Measurements from ENCODE around the gene RAP1GAP2.
A peak's percentile ranks its signal among the peaks of the same experiment; 100 is the strongest.
"Not testable (repeated sequence)": the region's sequence is repeated elsewhere in the genome, so short reads cannot be mapped to it uniquely, and the experiment has no call there.

Gene RAP1GAP2

GRCh38 chr17:2883544-2884213 is 87.4 kb downstream of the RAP1GAP2 start:
- no peak for DNase-seq (ENCODE audit: low read depth, low spot score)

DNA sequence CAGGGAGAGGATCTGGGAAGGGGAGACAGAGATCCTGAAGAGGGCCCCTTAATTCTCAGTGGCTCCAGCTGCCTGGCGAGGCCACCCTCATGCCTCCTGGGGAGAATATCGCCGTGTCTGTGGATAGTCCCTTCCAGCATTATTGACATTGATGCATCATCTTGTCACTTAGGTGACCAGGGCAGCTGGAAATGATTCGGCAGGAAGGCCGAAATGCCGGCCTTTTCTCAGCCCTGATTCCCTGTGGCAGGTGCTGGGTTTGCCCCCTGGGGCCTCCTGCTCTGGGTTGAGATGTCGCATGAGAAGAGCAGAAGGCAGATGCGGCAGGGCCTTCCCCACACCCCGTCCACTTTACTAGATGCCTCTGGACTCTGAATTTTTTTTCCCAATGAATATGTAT is 89.5 kb downstream of the RAP1GAP2 start:
- DNase-seq (ENCODE audit: low read depth, low spot score) = no peak

- no peak for DNase-seq (ENCODE audit: low read depth, low spot score)
Observed at GRCh38 chr17:2888326-2888725, 92.1 kb downstream of the RAP1GAP2 start.

DNA sequence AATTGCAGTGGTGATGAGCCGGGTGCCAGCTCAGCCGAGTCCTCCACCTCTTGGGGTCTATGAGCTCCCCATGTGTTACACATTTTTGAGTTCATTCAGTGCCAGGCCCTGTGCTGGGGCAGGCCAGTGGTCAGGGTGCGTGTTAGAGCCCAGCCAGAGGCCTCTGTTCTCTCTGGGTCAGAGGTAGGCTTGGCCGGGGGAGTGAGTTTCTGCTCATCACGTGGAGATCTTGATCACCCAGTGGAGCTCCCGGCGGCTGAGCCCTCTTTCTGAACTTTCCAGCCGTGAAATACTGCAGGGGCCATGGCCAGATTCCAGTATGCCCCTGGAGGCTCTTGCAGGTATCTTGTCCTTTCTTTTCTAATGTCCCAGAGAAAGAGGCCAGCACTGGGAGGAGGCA is 93.0 kb downstream of the RAP1GAP2 start:
- no peak for DNase-seq (ENCODE audit: low read depth, low spot score)

DNA sequence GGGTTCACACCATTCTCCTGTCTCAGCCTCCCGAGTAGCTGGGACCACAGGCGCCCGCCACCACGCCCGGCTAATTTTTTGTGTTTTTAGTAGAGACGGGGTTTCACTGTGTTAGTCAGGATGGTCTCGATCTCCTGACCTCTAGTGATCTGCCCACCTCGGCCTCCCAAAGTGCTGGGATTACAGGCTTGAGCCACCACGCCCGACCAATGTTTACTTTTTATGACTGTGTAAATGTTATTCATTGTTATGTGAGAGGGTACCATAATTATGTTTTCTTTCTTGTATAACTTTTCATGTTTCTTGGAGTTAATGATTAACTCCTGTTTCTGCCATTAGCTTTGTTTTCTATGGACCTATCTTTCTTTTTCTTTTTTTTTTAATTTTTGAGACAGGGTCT is 94.5 kb downstream of the RAP1GAP2 start:
- not testable (repeated sequence) for DNase-seq (ENCODE audit: low read depth, low spot score)

- peak; percentile 12 for DNase-seq (ENCODE audit: low read depth, low spot score)
Observed at GRCh38 chr17:2892305-2892971, 96.2 kb downstream of the RAP1GAP2 start.

DNA sequence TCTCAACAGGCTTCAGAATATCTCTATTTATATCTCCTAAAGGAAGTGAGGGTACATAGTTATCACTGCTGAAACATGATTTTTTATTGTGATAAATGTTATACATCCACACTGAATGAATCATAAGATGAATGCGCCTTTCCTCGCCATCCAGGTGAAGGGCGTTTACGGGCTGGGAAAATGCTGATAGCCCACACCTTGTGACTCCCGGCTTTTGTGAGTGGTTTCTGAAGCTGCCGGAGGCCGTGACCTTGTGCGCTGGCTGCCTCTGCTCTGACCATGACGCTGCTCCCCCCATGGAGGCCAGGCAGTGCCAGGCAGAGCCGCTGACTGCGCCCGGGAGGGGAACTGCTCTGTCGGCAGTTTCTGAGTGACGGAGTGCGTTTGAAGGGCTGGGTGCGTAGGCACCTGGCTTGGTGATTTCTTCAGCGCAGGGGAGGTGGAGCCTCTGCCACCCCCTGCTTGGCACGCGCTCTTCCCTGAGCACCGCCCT is 97.2 kb downstream of the RAP1GAP2 start:
- no peak for DNase-seq (ENCODE audit: low read depth, low spot score)

GRCh38 chr17:2894782-2895181 is 98.5 kb downstream of the RAP1GAP2 start:
- DNase-seq (ENCODE audit: low read depth, low spot score) = no peak

DNA sequence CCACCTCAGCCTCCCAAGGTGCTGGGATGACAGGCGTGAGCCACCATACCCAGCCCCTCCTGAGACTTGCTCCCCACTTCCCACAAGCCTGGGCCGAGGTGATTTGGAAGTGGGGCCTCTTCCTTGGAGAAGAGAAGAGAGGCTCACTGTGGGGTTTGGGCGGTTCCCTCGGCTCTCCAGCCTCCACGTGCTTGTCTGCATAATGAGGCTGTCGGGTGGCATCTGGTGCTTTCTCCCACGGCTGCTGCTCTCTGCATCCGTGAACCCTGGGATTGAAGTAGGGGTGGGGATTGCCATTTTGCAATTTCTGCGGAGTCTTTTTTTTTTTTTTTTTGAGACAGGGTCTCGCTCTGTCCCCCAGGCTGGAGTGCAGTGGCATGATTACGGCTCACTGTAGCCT is 101.4 kb downstream of the RAP1GAP2 start:
- DNase-seq (ENCODE audit: low read depth, low spot score) = no peak

DNA sequence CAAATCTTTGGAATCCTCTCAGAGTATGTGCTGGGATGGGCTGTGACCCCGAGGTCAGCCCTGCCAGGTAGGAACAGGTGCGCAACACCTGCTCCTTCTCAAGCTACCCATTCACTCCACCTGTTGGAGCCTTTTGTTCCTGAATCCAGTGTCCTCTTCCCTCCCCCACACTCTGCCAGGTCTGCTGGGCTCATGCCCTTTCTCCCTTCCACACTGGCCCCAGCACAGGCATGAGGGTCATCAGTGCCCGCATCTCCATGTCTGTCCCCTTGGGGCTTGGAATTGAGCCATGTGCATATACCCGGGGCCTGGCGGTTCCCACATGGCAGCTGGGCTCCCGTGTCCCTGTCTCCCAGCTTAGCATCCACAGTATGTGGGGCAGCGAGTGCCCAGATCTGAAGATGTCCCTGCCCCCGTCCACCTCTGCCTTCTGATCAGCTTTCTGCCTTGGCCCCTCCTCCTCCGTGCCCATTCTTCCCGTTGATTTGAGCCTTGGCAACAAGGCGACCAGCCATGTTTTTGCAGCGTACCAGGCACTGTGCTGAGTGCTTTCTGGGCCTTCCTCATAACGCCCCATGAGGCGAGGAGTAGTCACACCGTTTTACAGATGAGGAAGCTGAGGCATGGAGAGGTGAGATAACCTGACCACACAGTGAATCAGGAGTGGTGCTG is 102.2 kb downstream of the RAP1GAP2 start:
- DNase-seq (ENCODE audit: low read depth, low spot score) = no peak

GRCh38 chr17:2899906-2900305 is 103.7 kb downstream of the RAP1GAP2 start:
- DNase-seq (ENCODE audit: low read depth, low spot score) = no peak

GRCh38 chr17:2900842-2901241 is 104.6 kb downstream of the RAP1GAP2 start:
- DNase-seq (ENCODE audit: low read depth, low spot score) = no peak

DNA sequence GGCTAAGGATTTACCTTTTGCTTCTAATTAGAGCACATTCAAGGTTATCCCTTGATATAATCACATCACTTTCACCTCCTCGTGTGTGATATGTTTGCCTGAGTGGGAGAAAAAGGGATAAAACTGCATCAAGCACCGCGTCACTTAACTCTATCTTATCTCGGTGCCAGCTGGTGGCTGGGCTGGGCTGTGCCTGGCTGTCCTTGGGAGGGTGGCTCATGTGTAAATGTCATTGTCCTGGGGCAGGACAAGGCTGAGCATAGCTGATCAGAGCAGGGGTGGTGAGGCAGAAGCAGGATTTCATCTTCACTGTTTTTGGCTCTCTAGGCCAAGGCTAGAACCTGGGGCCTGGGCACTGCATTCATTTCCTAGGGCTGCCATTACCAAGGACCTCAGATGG is 105.3 kb downstream of the RAP1GAP2 start:
- no peak for DNase-seq (ENCODE audit: low read depth, low spot score)

GRCh38 chr17:2902546-2902945 is 106.3 kb downstream of the RAP1GAP2 start:
- no peak for DNase-seq (ENCODE audit: low read depth, low spot score)

GRCh38 chr17:2903193-2903974 is 107.1 kb downstream of the RAP1GAP2 start:
- no peak for DNase-seq (ENCODE audit: low read depth, low spot score)

DNA sequence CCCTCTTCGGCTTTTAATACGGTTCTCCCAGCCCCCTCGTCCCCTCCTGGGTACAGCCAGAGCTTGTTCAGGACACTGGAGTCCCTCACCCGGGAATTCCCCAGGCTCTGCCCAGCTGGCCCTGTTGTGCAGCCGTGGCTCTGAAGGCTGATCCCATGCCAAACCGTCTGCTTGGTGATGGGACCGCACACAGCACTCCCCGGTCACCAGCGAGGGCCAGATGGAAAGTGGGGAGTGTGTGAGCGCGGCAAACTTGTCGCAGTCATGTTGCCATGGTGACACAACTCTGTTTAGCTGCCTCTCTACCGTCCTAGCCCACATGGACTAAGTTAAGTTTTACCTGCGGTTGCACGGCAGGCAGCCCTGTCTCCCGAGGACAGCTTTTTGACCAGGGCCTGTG is 107.9 kb downstream of the RAP1GAP2 start:
- DNase-seq (ENCODE audit: low read depth, low spot score) = no peak

DNA sequence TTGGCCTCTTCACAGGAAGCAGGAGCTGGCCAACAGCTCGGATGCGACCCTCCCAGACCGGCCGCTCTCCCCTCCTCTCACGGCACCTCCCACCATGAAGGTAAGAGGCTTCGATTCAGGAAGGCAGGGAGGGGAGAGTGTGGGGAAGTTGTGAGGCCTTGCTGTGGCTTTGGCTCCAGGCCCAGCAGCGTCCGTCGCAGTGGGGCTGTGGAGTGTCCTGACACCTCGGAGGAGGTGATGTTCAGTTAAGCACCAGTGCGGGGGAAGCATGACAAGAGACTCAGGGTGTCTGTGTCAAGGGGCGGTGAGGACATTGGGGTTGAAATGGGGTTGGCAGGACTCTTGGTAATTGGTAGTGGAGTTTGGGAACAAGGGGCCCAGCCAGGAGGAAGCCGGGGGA is 109.0 kb downstream of the RAP1GAP2 start:
- no peak for DNase-seq (ENCODE audit: low read depth, low spot score)

- no peak for DNase-seq (ENCODE audit: low read depth, low spot score)
Observed at GRCh38 chr17:2905696-2906501, 109.7 kb downstream of the RAP1GAP2 start.

DNA sequence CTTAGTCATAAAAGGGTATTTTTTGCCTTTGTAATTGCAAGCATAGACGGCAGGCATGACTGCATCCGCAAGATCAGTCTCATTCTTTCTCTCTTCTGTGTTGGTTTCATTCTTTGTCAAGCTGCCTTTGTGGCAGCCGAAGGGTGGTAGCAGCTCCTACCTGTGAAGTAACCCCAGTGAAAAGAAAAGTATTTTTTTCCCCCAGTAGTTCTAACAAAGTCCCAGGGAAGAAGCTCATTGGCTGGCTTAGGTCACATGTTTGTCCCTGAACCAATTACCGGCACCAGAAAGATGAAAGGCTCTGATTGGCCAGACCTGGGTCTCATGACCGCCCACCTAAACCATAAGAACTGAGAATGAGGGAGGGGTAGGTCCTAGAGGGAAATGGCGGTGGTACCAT is 110.7 kb downstream of the RAP1GAP2 start:
- no peak for DNase-seq (ENCODE audit: low read depth, low spot score)

- DNase-seq (ENCODE audit: low read depth, low spot score) = no peak
Observed at GRCh38 chr17:2909175-2909845, 113.1 kb downstream of the RAP1GAP2 start.

DNA sequence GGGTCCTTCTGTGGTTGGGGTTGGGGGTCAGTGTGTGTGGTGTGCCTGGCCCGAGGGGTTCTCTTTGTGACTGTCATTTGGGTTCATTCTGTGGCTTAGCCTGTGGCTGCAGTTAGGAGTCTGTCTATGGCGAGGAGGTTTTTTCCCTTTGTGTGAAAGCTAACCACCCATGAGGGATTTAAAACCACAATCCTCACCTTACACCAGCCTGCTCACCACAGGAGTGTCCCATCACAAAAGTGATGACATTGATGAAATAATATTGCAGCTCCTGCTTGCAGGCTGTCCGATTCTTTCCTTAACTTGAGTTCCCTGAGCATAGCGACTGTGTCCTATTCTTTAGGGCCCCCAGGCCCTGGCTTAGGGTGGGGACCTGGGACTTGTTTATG is 113.6 kb downstream of the RAP1GAP2 start:
- no peak for DNase-seq (ENCODE audit: low read depth, low spot score)
